SK-N-SH (cell line): ENCODE data around the gene TIMM10. TPM values are rescaled to one million over a fixed set of nuclear protein-coding genes. Genes with fewer than 3 reads are reported as not detected.

Experiments
- CTCF ChIA-PET: fragments of 300-600, 350-600 bp; formaldehyde crosslinking; extraction: SDS; loops from one replicate; lab custom pipeline; 2021; lab: Yijun Ruan, JAX
- POLR2A ChIA-PET: fragments of 350-600 bp; sonication (Branson Sonifier 250); formaldehyde crosslinking; extraction: SDS; loops from one replicate; lab custom pipeline; 2020; ENCODE audit warnings: antibody characterized with exemption, inconsistent platforms; lab: Yijun Ruan, JAX
- DNase-seq: peaks from one replicate; pipeline ENCODE4 v3.0.0; 2012
- H2AFZ ChIP-seq: fragments of 200-600 bp; sonication (generic); 2 replicates; pipeline ENCODE4 v1.8.1; 2016; ENCODE audit warnings: antibody characterized with exemption, mild to moderate bottlenecking, low read depth
- H3F3A ChIP-seq: fragments of 200-600 bp; sonication (generic); replicated peaks from 2 replicates; pipeline ENCODE3; 2016; ENCODE audit warnings: antibody characterized with exemption, mild to moderate bottlenecking; ENCODE audit not compliant: insufficient read depth
- H3K27ac ChIP-seq, 2 experiments: fragments of 200-500 bp in 1 of 2; fragments of 200-600 bp in 1 of 2; sonication (Bioruptor generic) in 1 of 2; sonication (generic), shearing (Covaris generic) in 1 of 2; 2 replicates each; pipeline versions ENCODE4 v1.5.1 to v1.6.1; 2014 to 2016; ENCODE audit warnings: low read depth in 2 of 2, inconsistent platforms in 1 of 2, low read length in 1 of 2, mild to moderate bottlenecking in 1 of 2, mixed read lengths in 1 of 2
- H3K27me3 ChIP-seq: fragments of 200-600 bp; sonication (generic), shearing (Covaris generic); 2 replicates; pipeline ENCODE4 v1.6.1; 2016; ENCODE audit warnings: mixed run types; ENCODE audit not compliant: insufficient read depth
- H3K36me3 ChIP-seq, 2 experiments: fragments of 200-500 bp in 1 of 2; fragments of 200-600 bp in 1 of 2; sonication (Bioruptor generic) in 1 of 2; sonication (generic) in 1 of 2; replicated peaks in 1 of 2; 2 replicates each; pipeline versions ENCODE3 to v1.5.1; 2014 to 2016; ENCODE audit warnings: low read length in 1 of 2, mild to moderate bottlenecking in 1 of 2; ENCODE audit not compliant: insufficient read depth in 2 of 2, control insufficient read depth in 1 of 2
- H3K4me1 ChIP-seq, 2 experiments: fragments of 200-500 bp in 1 of 2; fragments of 200-600 bp in 1 of 2; sonication (Bioruptor generic) in 1 of 2; sonication (generic), shearing (Covaris generic) in 1 of 2; 2 replicates each; pipeline versions ENCODE4 v1.5.1 to v1.6.1; 2014 to 2016; ENCODE audit warnings: low read depth in 1 of 2, low read length in 1 of 2, mixed run types in 1 of 2; ENCODE audit not compliant: insufficient read depth in 2 of 2, control insufficient read depth in 1 of 2
- H3K4me2 ChIP-seq: fragments of 200-600 bp; sonication (generic), shearing (Covaris generic); 2 replicates; pipeline ENCODE4 v1.6.1; 2017; ENCODE audit warnings: mixed run types
- H3K4me3 ChIP-seq, 2 experiments: fragments of 200-500 bp in 1 of 2; fragments of 200-600 bp in 1 of 2; sonication (Bioruptor generic) in 1 of 2; sonication (generic), shearing (Covaris generic) in 1 of 2; 2 replicates each; pipeline versions ENCODE4 v1.5.1 to v1.8.1; 2014 to 2016; ENCODE audit warnings: low read depth in 2 of 2, inconsistent platforms in 1 of 2, low read length in 1 of 2, mild to moderate bottlenecking in 1 of 2, mixed read lengths in 1 of 2, moderate library complexity in 1 of 2
- H3K79me2 ChIP-seq: fragments of 200-600 bp; sonication (generic); 2 replicates; pipeline ENCODE4 v1.8.1; 2017; ENCODE audit warnings: mild to moderate bottlenecking; ENCODE audit not compliant: insufficient read depth
- H3K9ac ChIP-seq: fragments of 200-600 bp; sonication (generic); 2 replicates; pipeline ENCODE4 v1.6.1; 2017; ENCODE audit warnings: mixed run types
- H3K9me2 ChIP-seq: fragments of 200-600 bp; sonication (generic); 2 replicates; pipeline ENCODE4 v1.6.1; 2017; ENCODE audit warnings: mixed run types
- H3K9me3 ChIP-seq: fragments of 200-600 bp; sonication (generic); 2 replicates; pipeline ENCODE4 v1.6.1; 2017; ENCODE audit warnings: mixed run types, mild to moderate bottlenecking, moderate library complexity
- H4K20me1 ChIP-seq: fragments of 200-600 bp; sonication (generic); 2 replicates; pipeline ENCODE4 v1.6.1; 2017; ENCODE audit warnings: mild to moderate bottlenecking, mixed run types; ENCODE audit not compliant: insufficient read depth
- CHD2 ChIP-seq: fragments of 150-350 bp; IDR thresholded peaks from 2 replicates; pipeline ENCODE4 v1.6.1; 2018; ENCODE audit warnings: low read length; ENCODE audit not compliant: partially characterized antibody
- EZH2phosphoT487 ChIP-seq: fragments of 200-600 bp; sonication (generic); IDR thresholded peaks from 2 replicates; pipeline ENCODE4 v1.6.1; 2017; ENCODE audit warnings: low read depth, mixed run types, mild to moderate bottlenecking, antibody characterized with exemption, moderate library complexity, borderline replicate concordance
- PBX3 ChIP-seq: IDR thresholded peaks from 2 replicates; pipeline ENCODE4; 2012
- REST ChIP-seq: IDR thresholded peaks from 2 replicates; pipeline ENCODE4 v1.6.1; 2012; ENCODE audit warnings: mild to moderate bottlenecking, low read depth, low read length, moderate library complexity
- TCF12 ChIP-seq: IDR thresholded peaks from 2 replicates; pipeline ENCODE4 v1.4.0; 2012
- WGBS: methylation state at CpG from one replicate; pipeline ENCODE4 v1.1.6; 2017; ENCODE audit warnings: low lambda C conversion rate; 5-methylcytosine and 5-hydroxymethylcytosine counted together
- polyA plus RNA-seq, 3 experiments: library from polyadenylated mRNA; depleted of rRNA; stranded (reverse); fragments of >200 nt; gene quantifications; 2 replicates each; pipeline ENCODE4 v1.2.3, GENCODE V29; 2012

Gene TIMM10
- polyA plus RNA-seq, 1 of the 3 experiments (the other 2 are of a cell fraction): 179 TPM

- H3K79me2 ChIP-seq: no peaks in the 10 kb centered on the region
- ChIA-PET CTCF (interaction anchor here (1.1 to 27.2 kb wide), 16 partner anchors 8 to 1083 kb away, joined by 3 to 517 read pairs (median 8); partner anchors contain the start of genes RTN4RL2, SLC43A1, TIMM10 and UBE2L6), POLR2A (no interaction called here)
- no peaks in the 10 kb centered on the region for H3K9me3 ChIP-seq
- H2AFZ ChIP-seq: no peak overlapping the region
- H3K4me3 ChIP-seq: no peak overlapping the region
- no peak for DNase-seq
- WGBS: 90% methylated on average over 4 of the region's 7 CpGs
- H3K4me1 ChIP-seq: peaks cover 4 to 8% of the 10 kb centered on the region in 2 experiments; a peak in 2 of 4 replicates
- H3F3A ChIP-seq: no peaks in the 10 kb centered on the region
- no peak overlapping the region for H3K27ac ChIP-seq
- no peak overlapping the region for H3K9ac ChIP-seq
- no peaks in the 10 kb centered on the region for H3K36me3 ChIP-seq
- TF ChIP-seq PBX3 (no peak), REST (no peak)
- H4K20me1 ChIP-seq: no peaks in the 10 kb centered on the region
- no peak overlapping the region for H3K4me2 ChIP-seq
- peaks cover 24% of the 10 kb centered on the region for H3K27me3 ChIP-seq
- no peaks in the 10 kb centered on the region for H3K9me2 ChIP-seq
These were observed 46.3 kb downstream of the TIMM10 start for GRCh38 chr11:57484141-57484710.

- Histone ChIP-seq H3K9me3 (no peaks in the 10 kb centered on the region), H2AFZ (0 out of 2 replicates have a peak overlapping the region, but pooled peaks have one; percentile 63), H3K27me3 (peaks cover 24% of the 10 kb centered on the region), H3K9me2 (no peaks in the 10 kb centered on the region), H3K4me3 (peak overlapping the region in 1 of 2 experiments; percentile 55; a peak in 1 of 4 replicates), H3K4me1 (peaks cover 4 to 8% of the 10 kb centered on the region in 2 experiments; a peak in 2 of 4 replicates), H3K79me2 (no peaks in the 10 kb centered on the region), H3K36me3 (no peaks in the 10 kb centered on the region), H4K20me1 (no peaks in the 10 kb centered on the region), H3K4me2 (peak overlapping the region; percentile 95), H3K9ac (no peak overlapping the region), H3K27ac (no peak overlapping the region), H3F3A (no peaks in the 10 kb centered on the region)
- ChIA-PET CTCF (interaction anchor here (1.1 to 27.2 kb wide), 17 partner anchors 9 to 1084 kb away, joined by 3 to 517 read pairs (median 7); partner anchors contain the start of genes RTN4RL2, SLC43A1, TIMM10 and UBE2L6), POLR2A (no interaction called here)
- 45% methylated on average over 3 of the region's 3 CpGs for WGBS
- TF ChIP-seq EZH2phosphoT487 (no peak), CHD2 (no peak), TCF12 (no peak)
- no peak for DNase-seq
These were observed 47.0 kb downstream of the TIMM10 start for GRCh38 chr11:57483562-57483918.
